Measurements from ENCODE around the gene PRSS2.
"Not testable (repeated sequence)": the region's sequence is repeated elsewhere in the genome, so short reads cannot be mapped to it uniquely, and the experiment has no call there.

PRSS2 gene

DNA sequence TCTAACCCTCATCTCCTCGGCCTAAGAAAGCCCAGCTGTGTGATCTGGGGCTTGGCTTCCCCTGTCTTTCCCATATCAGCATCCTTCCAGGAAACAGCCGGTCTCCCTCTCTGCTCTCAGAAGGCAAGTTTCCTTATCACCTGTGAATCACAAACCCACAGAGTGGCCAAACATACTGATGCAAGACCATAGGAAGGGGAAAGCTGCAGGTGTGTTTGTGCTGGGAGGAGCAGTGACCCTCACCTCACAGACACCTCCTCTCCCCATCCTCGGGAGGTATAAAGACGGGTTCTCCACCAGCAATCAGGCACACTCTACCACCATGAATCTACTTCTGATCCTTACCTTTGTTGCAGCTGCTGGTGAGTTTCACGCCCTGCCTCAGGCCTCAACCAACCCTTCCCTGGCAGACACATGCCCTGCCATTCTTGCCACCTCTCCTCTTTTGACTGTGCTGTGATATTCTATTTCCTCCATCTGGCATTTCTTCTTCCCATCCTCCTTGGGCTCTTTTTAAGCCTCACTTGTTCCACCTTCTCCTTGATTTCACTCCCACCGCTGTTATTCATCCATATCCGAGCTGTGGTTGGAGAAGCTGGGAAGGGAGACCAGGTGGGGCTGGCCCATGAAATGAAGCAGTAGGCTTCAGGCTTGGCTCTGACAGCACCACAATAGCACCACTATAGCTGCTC is at the start of gene PRSS2:
Gene PRSS2 (plus strand): TSS at position 310 of the 692 bp plus-strand sequence. CDS start 13 bp downstream, at position 323.
- no peak for DNase-seq

DNA sequence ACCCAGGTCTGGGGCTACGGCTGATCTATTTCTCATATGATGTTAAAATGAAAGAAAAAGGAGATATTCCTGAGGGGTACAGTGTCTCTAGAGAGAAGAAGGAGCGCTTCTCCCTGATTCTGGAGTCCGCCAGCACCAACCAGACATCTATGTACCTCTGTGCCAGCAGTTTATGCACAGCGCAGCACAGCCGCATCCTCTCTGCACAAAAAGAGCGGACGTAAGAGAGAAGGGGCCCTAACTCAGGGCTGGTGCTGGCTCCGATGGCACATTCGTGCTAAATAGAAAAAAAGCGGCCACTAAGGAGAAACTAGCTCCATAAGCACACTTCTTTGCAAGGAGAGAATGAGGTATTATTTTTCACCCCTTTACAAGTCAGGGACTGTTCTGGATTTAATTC is 49.8 kb upstream of the PRSS2 start:
- no peak for DNase-seq

GRCh38 chr7:142722248-142722794 is 48.4 kb upstream of the PRSS2 start:
- no peak for DNase-seq

DNA sequence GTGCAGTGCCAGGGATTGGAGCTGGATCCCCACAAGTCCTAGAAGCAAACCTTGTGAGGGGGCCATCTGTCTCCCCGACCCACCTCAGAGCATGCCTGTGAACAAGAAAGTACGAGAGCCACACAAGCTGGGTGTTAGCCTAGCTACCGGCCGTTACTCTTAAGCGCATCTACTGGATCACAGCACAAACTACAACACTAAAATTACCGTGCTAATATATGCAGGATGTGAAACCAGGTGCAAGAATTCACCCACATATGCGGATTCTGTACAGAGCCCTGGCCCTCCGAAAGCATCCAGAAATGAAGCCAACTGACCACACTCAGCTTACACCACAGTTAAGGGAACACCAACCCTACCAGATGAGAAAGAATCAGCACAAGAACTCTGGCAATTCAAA is 37.5 kb upstream of the PRSS2 start:
- no peak for DNase-seq

- DNase-seq, result no peak
Observed at GRCh38 chr7:142739923-142740492, 30.8 kb upstream of the PRSS2 start.

GRCh38 chr7:142740786-142741185 is 30.0 kb upstream of the PRSS2 start:
- DNase-seq, result no peak

DNA sequence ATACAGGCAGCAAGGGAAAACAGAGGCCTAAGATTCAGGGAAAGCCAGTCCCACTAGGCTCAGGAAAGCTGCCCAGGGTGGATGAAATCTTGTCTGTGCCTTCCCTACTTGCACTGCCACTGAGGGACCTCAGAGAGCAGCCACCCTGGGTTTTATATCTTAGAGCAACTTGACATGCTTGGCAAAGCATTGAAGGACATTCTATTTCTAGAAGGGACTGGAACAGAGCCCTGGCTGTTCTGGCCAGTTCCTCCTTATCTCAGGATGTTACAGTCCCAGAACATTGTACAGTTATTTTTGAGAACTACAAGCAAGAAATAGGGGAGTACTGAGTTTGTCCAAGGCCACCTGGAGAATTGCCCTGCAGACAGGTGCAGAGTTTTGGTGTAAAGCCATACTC is 28.8 kb upstream of the PRSS2 start:
- DNase-seq, result not testable (repeated sequence)

DNA sequence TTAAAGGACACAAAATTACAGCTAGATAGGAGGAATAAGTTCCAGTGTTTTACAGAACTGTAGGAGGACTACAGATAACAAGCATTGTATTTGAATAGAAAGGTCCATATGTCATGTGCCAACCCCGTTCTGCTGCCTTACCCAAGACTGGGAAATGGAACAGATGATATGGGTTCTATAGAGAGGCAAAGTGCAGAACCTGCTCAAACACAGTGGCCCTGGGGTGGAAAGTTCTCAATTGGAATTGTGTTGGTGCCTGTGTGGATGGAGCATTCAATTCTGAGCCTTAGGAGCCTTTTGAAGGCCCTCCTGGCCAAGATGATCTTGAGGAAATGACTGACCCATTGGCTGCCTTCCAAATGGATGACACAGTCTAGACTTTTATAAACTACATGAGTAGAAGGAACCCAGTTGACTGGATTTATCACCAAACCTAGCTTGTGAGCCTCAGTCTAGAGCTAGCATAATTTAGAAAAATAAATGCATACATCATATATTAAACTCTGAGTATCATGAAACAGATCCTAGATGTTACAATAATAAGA is 25.6 kb upstream of the PRSS2 start:
- DNase-seq, result no peak

DNA sequence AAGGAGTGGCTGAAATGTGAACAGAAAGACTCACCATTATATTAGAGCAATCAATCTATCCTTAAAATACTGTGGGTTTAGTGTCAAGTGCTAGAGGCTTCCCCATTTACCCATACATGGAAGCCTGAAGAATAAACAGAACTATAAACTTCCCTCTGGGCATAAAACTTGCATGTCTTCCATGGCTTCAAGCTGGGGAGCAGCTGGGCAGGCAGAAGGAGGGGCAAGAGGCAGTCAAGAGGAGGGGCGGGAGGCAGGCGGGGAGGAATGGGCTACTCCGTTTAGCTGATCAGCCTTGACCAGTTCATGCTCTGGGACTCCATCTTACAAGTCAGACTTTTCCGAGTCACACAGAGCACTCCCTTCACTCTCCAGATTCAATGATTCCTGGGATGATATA is 25.0 kb upstream of the PRSS2 start:
- DNase-seq, result no peak

DNA sequence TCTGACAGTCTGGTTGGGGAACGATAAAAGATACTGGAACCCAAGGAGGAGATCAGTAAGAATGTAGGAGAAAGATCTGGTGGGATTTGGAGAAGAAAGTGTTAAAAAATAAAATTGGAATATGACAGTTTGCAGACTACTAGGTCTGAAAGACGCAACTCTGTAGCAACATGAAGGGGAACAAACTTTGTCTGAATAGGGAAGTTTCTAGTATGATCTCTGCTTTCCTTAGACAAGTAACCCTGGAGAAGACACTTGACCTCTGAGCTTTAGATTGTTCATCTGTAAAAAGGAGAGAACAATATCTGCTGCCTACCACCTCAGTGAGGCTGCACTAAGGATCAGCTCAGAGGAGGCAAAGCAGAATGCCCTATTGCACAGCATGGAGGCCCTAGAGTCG is 24.5 kb upstream of the PRSS2 start:
- no peak for DNase-seq

- not testable (repeated sequence) for DNase-seq
Observed at GRCh38 chr7:142748410-142748809, 22.4 kb upstream of the PRSS2 start.

GRCh38 chr7:142749218-142749993 is 21.4 kb upstream of the PRSS2 start, which contains the start of gene PRSS1:
Gene PRSS1, plus strand, starts transcription at chr7:142749472. Its CDS starts 13 bp downstream, at chr7:142749485.
- DNase-seq, result no peak

DNA sequence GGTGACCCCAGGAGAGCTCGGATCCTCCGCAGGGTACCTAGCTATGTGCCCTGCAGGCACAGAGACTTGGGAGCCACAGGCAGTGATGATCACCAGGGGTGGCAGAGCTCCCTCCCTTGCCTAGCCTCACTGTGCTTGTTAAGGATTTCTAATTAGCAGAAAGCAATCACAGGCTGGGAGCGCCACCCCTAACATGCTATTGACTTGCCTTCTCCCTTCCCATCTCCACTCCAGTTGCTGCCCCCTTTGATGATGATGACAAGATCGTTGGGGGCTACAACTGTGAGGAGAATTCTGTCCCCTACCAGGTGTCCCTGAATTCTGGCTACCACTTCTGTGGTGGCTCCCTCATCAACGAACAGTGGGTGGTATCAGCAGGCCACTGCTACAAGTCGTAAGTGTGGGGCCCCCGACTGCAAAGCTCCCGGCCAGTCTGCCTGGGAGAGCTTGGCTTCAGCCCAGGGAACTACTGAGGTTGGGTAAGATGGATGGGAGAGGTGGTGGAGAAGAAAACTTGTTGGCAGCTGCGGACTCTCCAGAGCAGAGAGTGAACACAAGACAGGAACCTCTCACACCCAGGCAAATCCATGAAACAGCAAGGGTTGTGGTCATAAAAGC is 20.3 kb upstream of the PRSS2 start:
- no peak for DNase-seq

DNA sequence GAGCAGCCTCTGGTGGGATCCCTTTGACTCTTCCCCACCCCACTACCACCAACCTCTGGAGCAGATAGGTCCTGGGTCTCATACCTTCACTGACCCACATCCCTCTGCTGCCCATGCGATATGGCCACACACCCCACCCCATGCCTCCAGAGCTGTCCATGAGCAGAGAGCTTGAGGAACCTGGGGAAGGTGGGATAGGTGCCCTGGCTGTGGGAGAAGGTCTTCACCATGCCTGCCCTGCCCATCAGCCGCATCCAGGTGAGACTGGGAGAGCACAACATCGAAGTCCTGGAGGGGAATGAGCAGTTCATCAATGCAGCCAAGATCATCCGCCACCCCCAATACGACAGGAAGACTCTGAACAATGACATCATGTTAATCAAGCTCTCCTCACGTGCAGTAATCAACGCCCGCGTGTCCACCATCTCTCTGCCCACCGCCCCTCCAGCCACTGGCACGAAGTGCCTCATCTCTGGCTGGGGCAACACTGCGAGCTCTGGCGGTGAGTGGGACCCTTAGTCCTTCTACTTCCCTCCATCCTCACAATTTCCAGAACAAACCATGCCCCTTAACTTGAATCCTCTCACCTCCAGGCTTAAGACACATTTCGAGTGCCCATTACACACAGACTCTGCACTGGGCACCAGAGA is 19.1 kb upstream of the PRSS2 start:
- DNase-seq, result not testable (repeated sequence)

DNA sequence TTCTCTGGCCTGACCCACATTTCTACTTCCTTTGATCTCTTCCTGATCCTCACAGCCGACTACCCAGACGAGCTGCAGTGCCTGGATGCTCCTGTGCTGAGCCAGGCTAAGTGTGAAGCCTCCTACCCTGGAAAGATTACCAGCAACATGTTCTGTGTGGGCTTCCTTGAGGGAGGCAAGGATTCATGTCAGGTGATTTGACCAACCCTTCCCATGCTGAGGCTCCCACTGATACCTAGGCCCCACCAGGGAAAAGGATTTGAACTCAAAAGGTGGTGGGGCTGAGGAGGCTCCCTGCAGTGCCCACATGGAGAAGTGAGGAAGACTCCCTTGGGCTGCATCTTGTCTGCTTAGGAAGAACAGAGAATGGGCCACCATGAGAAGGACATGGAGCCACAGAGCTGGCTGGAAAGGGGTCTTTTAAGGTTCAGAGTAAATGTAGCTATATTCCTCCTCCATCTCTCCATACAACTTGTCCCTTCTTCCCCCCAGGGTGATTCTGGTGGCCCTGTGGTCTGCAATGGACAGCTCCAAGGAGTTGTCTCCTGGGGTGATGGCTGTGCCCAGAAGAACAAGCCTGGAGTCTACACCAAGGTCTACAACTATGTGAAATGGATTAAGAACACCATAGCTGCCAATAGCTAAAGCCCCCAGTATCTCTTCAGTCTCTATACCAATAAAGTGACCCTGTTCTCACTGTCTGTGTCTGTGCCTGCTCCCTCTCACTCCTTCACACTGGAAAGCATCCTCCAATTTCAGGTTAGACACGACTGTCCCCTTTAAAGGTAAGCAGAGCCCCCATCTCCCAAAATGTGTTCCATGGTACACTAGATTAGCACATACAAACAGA is 18.2 kb upstream of the PRSS2 start:
- no peak for DNase-seq

GRCh38 chr7:142753366-142753765 is 17.4 kb upstream of the PRSS2 start:
- DNase-seq, result no peak

GRCh38 chr7:142753925-142754491 is 16.8 kb upstream of the PRSS2 start:
- DNase-seq, result not testable (repeated sequence)

GRCh38 chr7:142754681-142755575 is 15.8 kb upstream of the PRSS2 start:
- DNase-seq, result no peak

- DNase-seq, result not testable (repeated sequence)
Observed at GRCh38 chr7:142758312-142758711, 12.5 kb upstream of the PRSS2 start.

DNA sequence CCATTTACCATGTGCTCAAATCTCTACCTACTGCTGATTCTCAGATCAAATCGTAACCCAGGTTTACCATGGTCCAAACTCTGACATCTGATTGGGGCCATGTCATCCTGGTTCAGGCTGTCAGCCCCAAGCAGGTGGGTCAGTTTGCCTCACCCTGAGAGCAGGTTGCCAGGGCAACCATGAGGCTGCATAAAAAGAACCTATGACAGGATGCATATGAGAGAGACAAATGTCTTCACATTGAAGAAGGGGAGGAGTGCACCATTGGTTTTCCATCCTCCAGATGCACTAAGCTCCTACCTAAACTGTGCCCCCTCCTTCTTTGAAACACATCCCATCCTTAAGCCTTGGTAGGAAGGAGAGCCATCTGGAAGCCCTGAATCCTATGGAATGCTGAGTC is 11.3 kb upstream of the PRSS2 start:
- no peak for DNase-seq
